SKM-1 (cell line): ENCODE data around the gene WNT7A.

Experiments used
- DNase-seq: peaks from one replicate; lab custom pipeline; 2025; ENCODE audit not compliant: unreplicated experiment; lab: John Stamatoyannopoulos, UW

Gene WNT7A

DNA sequence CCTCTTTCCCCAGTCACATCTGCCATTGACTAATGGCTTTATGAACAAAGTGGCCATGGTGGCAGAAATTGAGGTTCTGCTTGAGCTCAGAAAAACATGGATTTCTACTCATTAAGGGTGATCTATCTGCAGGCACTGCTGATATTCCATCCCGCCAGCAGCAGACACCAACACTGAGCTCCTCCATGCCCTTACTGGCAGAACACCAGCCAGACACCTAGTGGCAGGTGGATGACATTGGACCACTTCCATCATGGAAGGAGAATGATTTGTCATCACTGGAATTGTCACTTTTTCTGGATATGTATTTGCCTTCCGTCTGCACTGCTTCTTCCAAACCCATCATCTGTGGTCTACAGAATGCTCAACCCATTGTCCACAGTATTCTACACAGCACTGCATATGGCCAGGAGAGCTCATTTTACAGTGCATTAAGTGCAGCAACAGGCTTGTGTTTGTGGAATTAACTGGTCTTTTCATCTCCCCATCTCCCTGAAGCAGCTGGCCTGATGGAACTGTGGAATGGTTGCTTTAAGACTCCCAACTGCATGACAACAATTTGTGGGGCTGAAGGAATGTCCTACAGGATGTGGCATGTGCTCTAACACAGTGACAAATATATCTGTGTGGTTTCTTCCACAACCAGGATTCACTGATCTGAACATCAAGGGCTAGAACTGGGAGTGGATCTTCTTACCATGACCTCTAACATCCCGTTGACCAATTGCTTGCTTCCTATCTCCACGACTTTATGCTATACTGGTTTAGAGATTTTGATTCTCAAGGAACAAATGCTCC, 103.4 kb downstream of the WNT7A start:
- no peak for DNase-seq

- DNase-seq: no peak
Measured at GRCh38 chr3:13772885-13773745, 106.8 kb downstream of the WNT7A start.

- no peak for DNase-seq
Measured at GRCh38 chr3:13772321-13772745, 107.5 kb downstream of the WNT7A start.

GRCh38 chr3:13771496-13771895, 108.4 kb downstream of the WNT7A start:
- no peak for DNase-seq

DNA sequence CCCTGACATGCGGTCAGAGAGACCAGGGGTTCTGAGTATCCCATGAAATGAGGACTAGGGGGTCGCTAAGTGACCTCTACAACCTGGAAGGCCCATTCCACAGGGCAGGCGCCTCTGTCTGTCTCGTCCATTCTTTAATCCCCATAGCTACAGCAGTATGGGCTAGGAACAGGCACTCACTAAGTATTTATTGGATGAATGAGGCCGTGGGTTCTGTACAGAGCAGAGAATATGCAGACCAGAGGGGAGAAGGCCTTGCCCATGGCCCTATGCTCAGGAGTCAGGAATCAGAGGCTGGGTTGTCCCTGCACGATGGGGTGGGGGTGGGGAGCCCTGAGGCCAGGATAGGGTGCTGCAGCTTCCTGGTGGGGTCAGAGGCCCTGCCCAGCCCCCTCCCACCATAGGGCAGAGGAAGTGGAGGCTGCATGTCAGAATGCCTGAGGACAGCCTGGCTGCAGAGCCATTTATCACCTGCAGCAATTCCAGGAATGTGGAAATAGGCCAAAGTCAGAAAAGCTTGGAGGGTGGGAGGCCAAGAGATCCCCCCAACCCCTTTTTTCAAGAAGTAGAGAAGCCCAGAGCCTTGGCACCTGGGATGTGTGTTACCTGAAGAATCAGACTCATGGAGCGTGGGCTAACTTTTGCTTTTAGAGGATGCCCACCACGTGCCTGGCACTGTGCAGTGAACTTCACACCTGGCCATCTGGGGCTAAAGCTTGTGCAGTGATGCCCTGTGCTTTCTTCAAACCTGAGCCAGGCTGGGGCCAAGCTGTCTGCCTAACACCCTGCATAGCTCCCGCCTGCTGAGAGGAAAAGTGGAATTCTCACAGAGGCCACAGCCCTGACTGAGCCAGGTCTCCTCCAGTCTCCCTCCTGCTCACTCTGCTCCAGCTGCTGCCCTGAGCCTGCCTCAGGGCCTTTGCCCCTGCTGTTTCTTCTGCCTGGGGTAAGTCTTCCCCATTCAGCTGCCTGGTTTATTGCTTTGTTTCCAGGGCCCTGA, 109.4 kb downstream of the WNT7A start:
- DNase-seq: no peak

DNA sequence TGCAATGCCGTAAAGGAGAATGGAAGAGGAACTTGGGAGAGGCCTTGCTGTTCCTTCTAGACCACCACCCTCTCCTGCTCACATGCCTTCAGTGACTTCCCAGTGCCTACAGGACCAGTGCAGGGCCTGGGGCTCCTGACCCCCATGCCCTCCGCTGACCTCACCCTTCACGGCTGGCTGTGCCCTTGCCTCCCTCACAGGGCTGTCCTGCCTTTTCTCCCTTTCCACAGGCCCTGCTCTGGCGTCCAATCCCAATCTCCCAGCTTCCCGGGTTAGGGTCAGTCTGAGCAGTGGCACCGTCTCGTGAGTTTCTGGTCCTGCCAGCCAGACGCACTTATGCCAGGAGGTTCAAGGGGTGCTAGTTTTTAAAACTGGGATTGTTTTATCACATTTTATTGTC, 110.4 kb downstream of the WNT7A start:
- DNase-seq: no peak

GRCh38 chr3:13768453-13768852, 111.4 kb downstream of the WNT7A start:
- no peak for DNase-seq

GRCh38 chr3:13767896-13768295, 112.0 kb downstream of the WNT7A start:
- DNase-seq: no peak

- no peak for DNase-seq
Measured at GRCh38 chr3:13767030-13767429, 112.8 kb downstream of the WNT7A start.
